GM12891 (cell line): ENCODE measurements around the gene PSG3.
A peak's percentile ranks its signal among the peaks of the same experiment; 100 is the strongest.
"Not testable (repeated sequence)": the region's sequence is repeated elsewhere in the genome, so short reads cannot be mapped to it uniquely, and the experiment has no call there.

Source experiments
- DNase-seq: peaks from one replicate; pipeline ENCODE4 v3.0.0; 2011; ENCODE audit warnings: low spot score; ENCODE audit not compliant: insufficient read length
- FAIRE-seq: peaks from 2 replicates; lab custom pipeline; 2011; peaks lifted over from hg19 to GRCh38; lab: Jason Lieb, UNC
- PAX5 ChIP-seq: IDR thresholded peaks from 2 replicates; pipeline ENCODE4 v1.6.1; 2011; ENCODE audit warnings: low read length, moderate library complexity, mild to moderate bottlenecking; ENCODE audit not compliant: insufficient read depth, severe bottlenecking
- POLR2A ChIP-seq: IDR thresholded peaks from 2 replicates; pipeline ENCODE4 v1.6.1; 2011; ENCODE audit warnings: low read depth, low read length, control low read depth
- POLR2AphosphoS5 ChIP-seq: IDR thresholded peaks from 2 replicates; pipeline ENCODE4 v1.6.1; 2011; ENCODE audit warnings: low read depth, low read length, control low read depth
- POU2F2 ChIP-seq: IDR thresholded peaks from 2 replicates; pipeline ENCODE4 v1.6.1; 2011; ENCODE audit warnings: low read depth, mild to moderate bottlenecking, control low read depth, low read length, moderate library complexity
- SPI1 ChIP-seq: IDR thresholded peaks from 2 replicates; pipeline ENCODE4 v1.6.1; 2011; ENCODE audit warnings: low read depth, low read length, control low read depth
- TAF1 ChIP-seq: IDR thresholded peaks from 2 replicates; pipeline ENCODE4 v1.6.1; 2011; ENCODE audit warnings: low read depth, low read length, control low read depth

PSG3 gene

GRCh38 chr19:42712753-42713152, 27.5 kb downstream of the PSG3 start:
- not testable (repeated sequence) for FAIRE-seq, DNase-seq

- DNase-seq, FAIRE-seq: not testable (repeated sequence)
Observed at GRCh38 chr19:42710986-42711385, 29.3 kb downstream of the PSG3 start.

- FAIRE-seq (no peak), DNase-seq (no peak)
- no peak for TF ChIP-seq TAF1
- TF ChIP-seq POU2F2 = no peak
- no peak for TF ChIP-seq POLR2A
- no peak for TF ChIP-seq POLR2AphosphoS5
- no peak for TF ChIP-seq SPI1
- no peak for TF ChIP-seq PAX5
Observed at GRCh38 chr19:42697884-42698283, 42.4 kb downstream of the PSG3 start.

- no peak for TF ChIP-seq TAF1
- no peak for TF ChIP-seq SPI1
- no peak for TF ChIP-seq POLR2A
- no peak for TF ChIP-seq POLR2AphosphoS5
- no peak for FAIRE-seq
- no peak for DNase-seq
Observed at GRCh38 chr19:42695811-42696503, 44.3 kb downstream of the PSG3 start.

- DNase-seq = peak; percentile 17
- FAIRE-seq = no peak
Observed at GRCh38 chr19:42693760-42694350, 46.4 kb downstream of the PSG3 start.

GRCh38 chr19:42683917-42684513, 56.3 kb downstream of the PSG3 start:
- TF ChIP-seq POU2F2 = no peak
- no peak for TF ChIP-seq TAF1
- TF ChIP-seq POLR2AphosphoS5 = no peak
- no peak for TF ChIP-seq POLR2A
- no peak for TF ChIP-seq PAX5
- no peak for TF ChIP-seq SPI1
- no peak for DNase-seq
- FAIRE-seq = peak; percentile 5

More at GRCh38 chr19:42693760-42694350, 46.4 kb downstream of the PSG3 start:
- no peak for TF ChIP-seq POU2F2
- TF ChIP-seq PAX5 = no peak
- TF ChIP-seq TAF1 = no peak
- TF ChIP-seq POLR2AphosphoS5 = no peak

- not testable (repeated sequence) for FAIRE-seq, DNase-seq
Observed at GRCh38 chr19:42676326-42676725, 64.0 kb downstream of the PSG3 start.

GRCh38 chr19:42674549-42674948, 65.7 kb downstream of the PSG3 start:
- FAIRE-seq, DNase-seq: not testable (repeated sequence)
